Dendritic cell treated with granulocyte-macrophage colony-stimulating factor and Interleukin-4, amounts not matched to agents 40 ng/mL and 50 ng/mL, for 4 days (primary cell): ENCODE data around the gene SH3RF3.

Experiments
- H3K27ac Mint-ChIP-seq: one replicate; pipeline ENCODE4 v1.8.0; 2022; ENCODE audit warnings: mild to moderate bottlenecking, mixed read lengths
- H3K27me3 Mint-ChIP-seq: one replicate; pipeline ENCODE4 v1.8.0; 2022; ENCODE audit warnings: mild to moderate bottlenecking, mixed read lengths
- H3K36me3 Mint-ChIP-seq: one replicate; pipeline ENCODE4 v1.8.0; 2022; ENCODE audit warnings: low read depth, mixed read lengths
- H3K4me1 Mint-ChIP-seq: one replicate; pipeline ENCODE4 v1.8.0; 2022; ENCODE audit warnings: low read depth, mixed read lengths
- H3K4me3 Mint-ChIP-seq: one replicate; pipeline ENCODE4 v1.8.0; 2022; ENCODE audit warnings: mild to moderate bottlenecking, moderate library complexity, mixed read lengths
- H3K9me3 Mint-ChIP-seq: one replicate; pipeline ENCODE4 v1.8.0; 2022; ENCODE audit warnings: mixed read lengths
- intact Hi-C: fragments of 100-400 bp; cut with micrococcal nuclease; formaldehyde crosslinking; loops from one replicate; pipeline ENCODE4 v1.15.0; 2022

SH3RF3 gene

GRCh38 chr2:109164311-109164710 is 35.3 kb downstream of the SH3RF3 start:
- Mint-ChIP-seq H3K4me1 (peaks cover 16% of the 10 kb centered on the region), H3K9me3 (no peaks in the 10 kb centered on the region), H3K27me3 (peaks cover 7% of the 10 kb centered on the region), H3K36me3 (no peaks in the 10 kb centered on the region), H3K4me3 (no peak overlapping the region), H3K27ac (no peak overlapping the region)
- intact Hi-C loops: no loop called here

GRCh38 chr2:109164739-109165221 is 35.8 kb downstream of the SH3RF3 start:
- Mint-ChIP-seq H3K27ac (no peak overlapping the region), H3K9me3 (no peaks in the 10 kb centered on the region)
- intact Hi-C loops: no loop called here

GRCh38 chr2:109166811-109167210 is 37.8 kb downstream of the SH3RF3 start:
- Mint-ChIP-seq H3K27ac (no peak overlapping the region), H3K36me3 (no peaks in the 10 kb centered on the region), H3K4me1 (peaks cover 16% of the 10 kb centered on the region), H3K9me3 (no peaks in the 10 kb centered on the region), H3K27me3 (peaks cover 11% of the 10 kb centered on the region), H3K4me3 (no peak overlapping the region)
- intact Hi-C loops: no loop called here

More at GRCh38 chr2:109164739-109165221, 35.8 kb downstream of the SH3RF3 start:
- peaks cover 7% of the 10 kb centered on the region for H3K27me3 Mint-ChIP-seq
- peaks cover 16% of the 10 kb centered on the region for H3K4me1 Mint-ChIP-seq
- H3K4me3 Mint-ChIP-seq: no peak overlapping the region
- H3K36me3 Mint-ChIP-seq: no peaks in the 10 kb centered on the region

- Mint-ChIP-seq H3K27me3 (peaks cover 16% of the 10 kb centered on the region), H3K36me3 (no peaks in the 10 kb centered on the region), H3K27ac (no peak overlapping the region), H3K9me3 (no peaks in the 10 kb centered on the region), H3K4me3 (no peak overlapping the region), H3K4me1 (peaks cover 16% of the 10 kb centered on the region)
- intact Hi-C loops: no loop called here
These were observed 39.1 kb downstream of the SH3RF3 start for GRCh38 chr2:109168086-109168485.

- H3K27me3 Mint-ChIP-seq: peaks cover 15% of the 10 kb centered on the region
- no peaks in the 10 kb centered on the region for H3K36me3 Mint-ChIP-seq
- intact Hi-C loops: no loop called here
- no peaks in the 10 kb centered on the region for H3K9me3 Mint-ChIP-seq
- H3K27ac Mint-ChIP-seq: no peak overlapping the region
- H3K4me1 Mint-ChIP-seq: peaks cover 16% of the 10 kb centered on the region
- no peak overlapping the region for H3K4me3 Mint-ChIP-seq
These were observed 39.7 kb downstream of the SH3RF3 start for GRCh38 chr2:109168716-109169115.

GRCh38 chr2:109170645-109171044 is 41.6 kb downstream of the SH3RF3 start:
- intact Hi-C loops: no loop called here
- H3K36me3 Mint-ChIP-seq: no peaks in the 10 kb centered on the region
- peaks cover 6% of the 10 kb centered on the region for H3K9me3 Mint-ChIP-seq
- H3K27me3 Mint-ChIP-seq: peaks cover 15% of the 10 kb centered on the region
- no peak overlapping the region for H3K4me3 Mint-ChIP-seq
- H3K4me1 Mint-ChIP-seq: no peaks in the 10 kb centered on the region
- no peak overlapping the region for H3K27ac Mint-ChIP-seq

- Mint-ChIP-seq H3K27ac (no peak overlapping the region), H3K4me1 (no peaks in the 10 kb centered on the region), H3K27me3 (peaks cover 17% of the 10 kb centered on the region), H3K4me3 (no peak overlapping the region), H3K36me3 (no peaks in the 10 kb centered on the region), H3K9me3 (peaks cover 10% of the 10 kb centered on the region)
- intact Hi-C loops: no loop called here
These were observed 42.7 kb downstream of the SH3RF3 start for GRCh38 chr2:109171444-109172334.

GRCh38 chr2:109172556-109173105 is 43.6 kb downstream of the SH3RF3 start:
- intact Hi-C loops: no loop called here
- Mint-ChIP-seq H3K27me3 (peaks cover 17% of the 10 kb centered on the region), H3K36me3 (no peaks in the 10 kb centered on the region), H3K4me3 (no peak overlapping the region), H3K9me3 (peaks cover 10% of the 10 kb centered on the region), H3K27ac (no peak overlapping the region), H3K4me1 (no peaks in the 10 kb centered on the region)

- H3K36me3 Mint-ChIP-seq: no peaks in the 10 kb centered on the region
- H3K27me3 Mint-ChIP-seq: peaks cover 17% of the 10 kb centered on the region
- no peak overlapping the region for H3K27ac Mint-ChIP-seq
- H3K4me3 Mint-ChIP-seq: no peak overlapping the region
- H3K4me1 Mint-ChIP-seq: no peaks in the 10 kb centered on the region
- H3K9me3 Mint-ChIP-seq: peaks cover 10% of the 10 kb centered on the region
- intact Hi-C loops: no loop called here
These were observed 44.5 kb downstream of the SH3RF3 start for GRCh38 chr2:109173311-109174171.

GRCh38 chr2:109174214-109174613 is 45.2 kb downstream of the SH3RF3 start:
- H3K27me3 Mint-ChIP-seq: peaks cover 15% of the 10 kb centered on the region
- H3K27ac Mint-ChIP-seq: no peak overlapping the region
- H3K4me3 Mint-ChIP-seq: no peak overlapping the region
- no peaks in the 10 kb centered on the region for H3K36me3 Mint-ChIP-seq
- no peaks in the 10 kb centered on the region for H3K4me1 Mint-ChIP-seq
- intact Hi-C loops: no loop called here
- peaks cover 12% of the 10 kb centered on the region for H3K9me3 Mint-ChIP-seq

GRCh38 chr2:109174626-109175349 is 45.8 kb downstream of the SH3RF3 start:
- Mint-ChIP-seq H3K9me3 (peaks cover 18% of the 10 kb centered on the region), H3K4me3 (no peak overlapping the region), H3K4me1 (no peaks in the 10 kb centered on the region)

GRCh38 chr2:109175350-109175678 is 46.3 kb downstream of the SH3RF3 start:
- Mint-ChIP-seq H3K27me3 (peaks cover 12% of the 10 kb centered on the region), H3K36me3 (no peaks in the 10 kb centered on the region), H3K9me3 (peaks cover 23% of the 10 kb centered on the region), H3K4me3 (no peak overlapping the region), H3K27ac (no peak overlapping the region), H3K4me1 (no peaks in the 10 kb centered on the region)
- intact Hi-C loops: no loop called here

More at GRCh38 chr2:109174626-109175349, 45.8 kb downstream of the SH3RF3 start:
- Mint-ChIP-seq H3K27me3 (peaks cover 15% of the 10 kb centered on the region), H3K27ac (no peak overlapping the region), H3K36me3 (no peaks in the 10 kb centered on the region)
- intact Hi-C loops: no loop called here

GRCh38 chr2:109176928-109177327 is 47.9 kb downstream of the SH3RF3 start:
- Mint-ChIP-seq H3K27ac (no peak overlapping the region), H3K36me3 (no peaks in the 10 kb centered on the region), H3K4me1 (no peaks in the 10 kb centered on the region), H3K4me3 (no peak overlapping the region), H3K9me3 (peaks cover 27% of the 10 kb centered on the region), H3K27me3 (peaks cover 7% of the 10 kb centered on the region)
- intact Hi-C loops: no loop called here
